Measurements from ENCODE around the gene VPS37C.

VPS37C gene

DNA sequence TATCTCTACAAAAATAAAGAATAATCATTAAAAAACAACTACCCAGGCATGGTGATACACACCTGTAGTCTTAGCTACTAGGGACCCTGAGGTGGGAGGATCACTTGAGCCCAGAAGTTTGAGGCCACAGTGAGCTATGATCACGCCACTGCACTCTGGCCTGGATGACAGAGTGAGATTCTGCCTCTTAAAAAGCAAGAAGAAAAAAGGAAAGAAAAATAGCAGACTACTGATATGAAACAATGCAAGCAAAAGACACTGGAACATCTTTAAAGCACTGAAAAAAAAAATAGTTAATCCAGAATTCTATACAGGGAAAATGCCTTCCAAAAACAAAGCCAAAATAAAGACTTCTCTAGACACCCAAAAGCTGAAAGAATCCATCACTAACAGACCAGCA lies 5.9 kb downstream of the VPS37C start:
- Histone ChIP-seq H3K27ac (ENCODE audit: low read length) (no peak overlapping the region), H3K4me1 (ENCODE audit: low read length) (peaks cover 15% of the 10 kb centered on the region), H3K9me3 (ENCODE audit: insufficient read depth, low read length) (peaks cover 9% of the 10 kb centered on the region; the same call in 1 of the 2 replicates), H3K4me3 (ENCODE audit: low read length) (no peak overlapping the region), H3K36me3 (replicated peaks; ENCODE audit: low read depth, low read length) (peaks cover 36% of the 10 kb centered on the region), H2AFZ (ENCODE audit: low read depth, low read length) (no peak overlapping the region), H3K27me3 (ENCODE audit: low read depth, low read length) (no peaks in the 10 kb centered on the region), H3K9ac (ENCODE audit: low read length) (no peak overlapping the region), H4K20me1 (ENCODE audit: insufficient read depth, low read length) (no peaks in the 10 kb centered on the region), H3K4me2 (ENCODE audit: low read length) (no peak overlapping the region), H3K79me2 (ENCODE audit: low read length) (peaks cover 57% of the 10 kb centered on the region)
- no peak for TF ChIP-seq EZH2phosphoT487 (IDR thresholded peaks at IDR 0.05; ENCODE audit: low read depth)
- TF ChIP-seq, protein P1, sequence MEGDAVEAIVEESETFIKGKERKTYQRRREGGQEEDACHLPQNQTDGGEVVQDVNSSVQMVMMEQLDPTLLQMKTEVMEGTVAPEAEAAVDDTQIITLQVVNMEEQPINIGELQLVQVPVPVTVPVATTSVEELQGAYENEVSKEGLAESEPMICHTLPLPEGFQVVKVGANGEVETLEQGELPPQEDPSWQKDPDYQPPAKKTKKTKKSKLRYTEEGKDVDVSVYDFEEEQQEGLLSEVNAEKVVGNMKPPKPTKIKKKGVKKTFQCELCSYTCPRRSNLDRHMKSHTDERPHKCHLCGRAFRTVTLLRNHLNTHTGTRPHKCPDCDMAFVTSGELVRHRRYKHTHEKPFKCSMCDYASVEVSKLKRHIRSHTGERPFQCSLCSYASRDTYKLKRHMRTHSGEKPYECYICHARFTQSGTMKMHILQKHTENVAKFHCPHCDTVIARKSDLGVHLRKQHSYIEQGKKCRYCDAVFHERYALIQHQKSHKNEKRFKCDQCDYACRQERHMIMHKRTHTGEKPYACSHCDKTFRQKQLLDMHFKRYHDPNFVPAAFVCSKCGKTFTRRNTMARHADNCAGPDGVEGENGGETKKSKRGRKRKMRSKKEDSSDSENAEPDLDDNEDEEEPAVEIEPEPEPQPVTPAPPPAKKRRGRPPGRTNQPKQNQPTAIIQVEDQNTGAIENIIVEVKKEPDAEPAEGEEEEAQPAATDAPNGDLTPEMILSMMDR (IDR thresholded peaks at IDR 0.05; ENCODE audit: low read depth, low read length): no peak

DNA sequence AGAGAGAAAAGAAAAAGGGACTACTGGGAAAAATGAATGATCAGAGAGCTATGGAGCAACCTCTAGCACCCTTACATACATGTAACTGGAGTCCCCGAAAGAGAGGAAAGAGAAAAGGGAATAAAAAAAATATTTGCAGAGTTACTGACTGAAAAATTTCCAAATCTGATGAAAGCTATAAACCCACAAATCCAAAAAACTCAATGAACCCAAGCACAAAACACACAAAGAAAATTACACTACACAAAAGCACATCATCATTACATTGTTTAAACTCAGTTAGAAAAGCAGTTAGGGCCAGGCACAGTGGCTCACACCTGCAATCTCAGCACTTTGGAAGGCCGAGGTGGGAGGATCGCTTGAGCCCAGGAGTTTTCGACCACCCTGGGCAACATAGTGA lies 6.7 kb downstream of the VPS37C start:
- Histone ChIP-seq H3K9ac (ENCODE audit: low read length) (no peak overlapping the region), H3K4me2 (ENCODE audit: low read length) (no peak overlapping the region), H4K20me1 (ENCODE audit: insufficient read depth, low read length) (no peaks in the 10 kb centered on the region), H2AFZ (ENCODE audit: low read depth, low read length) (no peak overlapping the region), H3K27me3 (ENCODE audit: low read depth, low read length) (no peaks in the 10 kb centered on the region), H3K36me3 (replicated peaks; ENCODE audit: low read depth, low read length) (peaks cover 36% of the 10 kb centered on the region), H3K4me3 (ENCODE audit: low read length) (no peak overlapping the region), H3K79me2 (ENCODE audit: low read length) (peaks cover 53% of the 10 kb centered on the region), H3K9me3 (ENCODE audit: insufficient read depth, low read length) (peaks cover 9% of the 10 kb centered on the region; the same call in 1 of the 2 replicates), H3K4me1 (ENCODE audit: low read length) (peaks cover 10% of the 10 kb centered on the region), H3K27ac (ENCODE audit: low read length) (no peak overlapping the region)
- TF ChIP-seq EZH2phosphoT487 (IDR thresholded peaks at IDR 0.05; ENCODE audit: low read depth): no peak
- TF ChIP-seq, protein P1 (IDR thresholded peaks at IDR 0.05; ENCODE audit: low read depth, low read length): no peak

DNA sequence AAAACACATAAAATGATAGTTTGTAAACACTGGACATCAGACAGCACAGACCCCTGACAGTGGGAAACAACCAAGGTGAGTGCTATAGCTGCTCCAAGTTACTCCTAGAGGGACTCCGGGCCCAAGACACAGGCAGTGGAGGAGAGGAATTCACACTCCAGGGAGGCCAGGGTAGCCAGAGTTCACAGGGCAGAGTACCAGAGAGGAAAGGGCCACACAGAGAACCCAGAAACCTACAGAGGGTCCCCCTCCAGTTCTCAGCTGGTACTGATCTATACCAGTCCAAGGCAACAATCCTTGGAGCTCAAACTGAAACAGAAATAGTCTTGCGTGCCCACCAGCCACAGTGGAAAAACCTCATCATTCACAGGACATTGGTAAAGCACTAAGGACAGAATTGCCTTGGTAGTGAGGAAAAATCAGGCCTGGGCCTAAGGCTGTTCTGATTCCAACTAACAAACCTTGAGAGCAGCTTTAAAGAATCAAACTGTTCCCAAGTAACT lies 7.6 kb downstream of the VPS37C start:
- Histone ChIP-seq H2AFZ (ENCODE audit: low read depth, low read length) (no peak overlapping the region), H3K27ac (ENCODE audit: low read length) (no peak overlapping the region), H3K36me3 (replicated peaks; ENCODE audit: low read depth, low read length) (peaks cover 36% of the 10 kb centered on the region), H3K4me2 (ENCODE audit: low read length) (no peak overlapping the region), H4K20me1 (ENCODE audit: insufficient read depth, low read length) (no peaks in the 10 kb centered on the region), H3K27me3 (ENCODE audit: low read depth, low read length) (no peaks in the 10 kb centered on the region), H3K4me3 (ENCODE audit: low read length) (no peak overlapping the region), H3K9ac (ENCODE audit: low read length) (no peak overlapping the region), H3K4me1 (ENCODE audit: low read length) (peaks cover 2% of the 10 kb centered on the region), H3K79me2 (ENCODE audit: low read length) (peaks cover 46% of the 10 kb centered on the region), H3K9me3 (ENCODE audit: insufficient read depth, low read length) (peaks cover 9% of the 10 kb centered on the region; the same call in 1 of the 2 replicates)
- TF ChIP-seq, protein P1 (IDR thresholded peaks at IDR 0.05; ENCODE audit: low read depth, low read length): no peak
- no peak for TF ChIP-seq EZH2phosphoT487 (IDR thresholded peaks at IDR 0.05; ENCODE audit: low read depth)

DNA sequence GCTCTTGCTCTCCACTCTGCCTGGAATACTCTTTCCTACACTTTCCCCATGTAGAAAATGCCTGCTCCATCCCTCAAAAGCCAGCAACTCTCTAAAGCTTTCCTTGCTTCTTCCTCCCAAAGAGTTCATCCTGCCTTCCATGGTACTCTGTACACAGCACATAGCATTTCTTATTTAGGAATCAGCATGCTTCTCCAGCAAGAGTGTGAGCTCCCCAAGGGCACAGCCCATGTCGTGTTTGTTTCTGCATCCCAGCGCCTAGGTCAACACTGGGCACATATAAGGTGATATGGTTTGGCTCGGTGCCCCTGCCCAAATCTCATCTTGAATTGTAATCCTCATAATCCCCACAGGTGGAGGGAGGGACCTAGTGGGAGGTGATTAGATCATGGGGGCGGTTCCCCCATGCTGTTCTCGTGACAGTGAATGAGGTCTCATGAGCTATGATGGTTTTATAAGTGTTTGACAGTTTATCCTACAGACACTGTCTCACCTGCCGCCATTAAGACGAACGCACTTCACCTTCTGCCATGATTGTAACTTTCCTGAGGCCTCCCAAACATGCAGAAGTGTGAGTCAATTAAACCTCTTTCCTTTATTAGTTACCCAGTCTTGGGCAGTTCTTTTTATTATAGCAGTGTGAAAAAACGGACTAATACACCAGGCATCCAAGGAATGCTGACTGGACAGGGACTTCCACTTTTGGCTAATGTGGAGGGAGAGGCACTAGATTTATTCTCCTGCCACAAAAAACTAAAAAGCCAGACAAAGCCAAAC lies 8.2 kb downstream of the VPS37C start:
- Histone ChIP-seq H3K27me3 (ENCODE audit: low read depth, low read length) (no peaks in the 10 kb centered on the region), H2AFZ (ENCODE audit: low read depth, low read length) (no peak overlapping the region), H3K9me3 (ENCODE audit: insufficient read depth, low read length) (peaks cover 9% of the 10 kb centered on the region; the same call in 1 of the 2 replicates), H3K27ac (ENCODE audit: low read length) (no peak overlapping the region), H4K20me1 (ENCODE audit: insufficient read depth, low read length) (peaks cover 3% of the 10 kb centered on the region; the same call in 1 of the 2 replicates), H3K4me1 (ENCODE audit: low read length) (no peaks in the 10 kb centered on the region), H3K9ac (ENCODE audit: low read length) (no peak overlapping the region), H3K4me3 (ENCODE audit: low read length) (no peak overlapping the region), H3K4me2 (ENCODE audit: low read length) (no peak overlapping the region), H3K36me3 (replicated peaks; ENCODE audit: low read depth, low read length) (peaks cover 36% of the 10 kb centered on the region), H3K79me2 (ENCODE audit: low read length) (peaks cover 44% of the 10 kb centered on the region)
- TF ChIP-seq, protein P1 (IDR thresholded peaks at IDR 0.05; ENCODE audit: low read depth, low read length): no peak
- no peak for TF ChIP-seq EZH2phosphoT487 (IDR thresholded peaks at IDR 0.05; ENCODE audit: low read depth)

Data from OCI-LY3 (cell line).